ENCODE measurements around the gene KIF6. TPM values are rescaled to one million over a fixed set of nuclear protein-coding genes. Genes with fewer than 3 reads are reported as not detected.
"Not testable (repeated sequence)": the region's sequence is repeated elsewhere in the genome, so short reads cannot be mapped to it uniquely, and the experiment has no call there.

Gene KIF6
- total and polyA plus RNA-seq, 2 donors (not counting 1 experiment from before 2014, with no cell fraction given): not detected

DNA sequence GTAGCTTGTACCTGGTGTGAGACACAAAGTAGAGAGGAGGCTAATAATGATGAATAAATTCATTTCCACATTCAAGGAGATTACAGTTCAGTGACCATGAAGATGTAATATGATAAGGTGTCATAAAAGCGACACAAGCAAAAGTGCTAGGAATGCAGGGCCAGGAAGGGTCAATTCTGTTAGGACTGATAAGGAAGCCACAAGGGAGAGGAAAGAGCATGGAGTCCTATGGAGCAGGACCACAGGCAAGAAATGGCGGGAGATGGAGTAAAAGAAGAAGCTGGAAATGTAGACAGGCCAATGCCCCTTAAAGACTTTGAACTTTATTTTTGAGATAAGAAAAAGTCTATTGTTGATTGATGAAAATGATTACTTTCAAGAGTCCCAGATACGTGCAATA, 240.9 kb downstream of the KIF6 start:
- Histone ChIP-seq H3K4me2 (replicated peaks; ENCODE audit: low read depth, low read length, poor library complexity, severe bottlenecking) (no peak overlapping the region), H3K79me2 (ENCODE audit: control insufficient read depth, insufficient read depth, low read length) (no peaks in the 10 kb centered on the region), H3K9ac (ENCODE audit: low read length) (no peak overlapping the region), H3K27ac (ENCODE audit: low read length in 2 of 2) (no peak overlapping the region), H4K20me1 (ENCODE audit: control insufficient read depth, insufficient read depth, low read length, poor library complexity, severe bottlenecking) (no peaks in the 10 kb centered on the region), H3K36me3 (replicated peaks in 1 of 2; ENCODE audit: control extremely low read depth in 1 of 2, control insufficient read depth in 1 of 2, extremely low read depth in 1 of 2, insufficient read depth in 2 of 2, low read length in 1 of 2) (no peaks in the 10 kb centered on the region), H2AFZ (ENCODE audit: insufficient read depth, low read depth, low read length, poor library complexity, severe bottlenecking) (no peak overlapping the region), H3K27me3 (replicated peaks in 1 of 4; ENCODE audit: control extremely low read depth in 1 of 4, control insufficient read depth in 3 of 4, insufficient read depth in 4 of 4, low read length in 3 of 4) (peaks cover 0 to 8% (median 0%) of the 10 kb centered on the region in 4 experiments), H3K4me3 (ENCODE audit: control extremely low read depth in 1 of 5, extremely low read depth in 1 of 5, insufficient read depth in 1 of 5, low read depth in 2 of 5, low read length in 4 of 5) (no peak overlapping the region), H3K9me3 (ENCODE audit: control extremely low read depth in 1 of 3, control insufficient read depth in 2 of 3, insufficient read depth in 1 of 3, low read length in 2 of 3) (no peaks in the 10 kb centered on the region), H3K4me1 (ENCODE audit: control insufficient read depth in 2 of 2, insufficient read depth in 2 of 2, low read length in 2 of 2) (no peaks in the 10 kb centered on the region)
- TF ChIP-seq, protein P1, sequence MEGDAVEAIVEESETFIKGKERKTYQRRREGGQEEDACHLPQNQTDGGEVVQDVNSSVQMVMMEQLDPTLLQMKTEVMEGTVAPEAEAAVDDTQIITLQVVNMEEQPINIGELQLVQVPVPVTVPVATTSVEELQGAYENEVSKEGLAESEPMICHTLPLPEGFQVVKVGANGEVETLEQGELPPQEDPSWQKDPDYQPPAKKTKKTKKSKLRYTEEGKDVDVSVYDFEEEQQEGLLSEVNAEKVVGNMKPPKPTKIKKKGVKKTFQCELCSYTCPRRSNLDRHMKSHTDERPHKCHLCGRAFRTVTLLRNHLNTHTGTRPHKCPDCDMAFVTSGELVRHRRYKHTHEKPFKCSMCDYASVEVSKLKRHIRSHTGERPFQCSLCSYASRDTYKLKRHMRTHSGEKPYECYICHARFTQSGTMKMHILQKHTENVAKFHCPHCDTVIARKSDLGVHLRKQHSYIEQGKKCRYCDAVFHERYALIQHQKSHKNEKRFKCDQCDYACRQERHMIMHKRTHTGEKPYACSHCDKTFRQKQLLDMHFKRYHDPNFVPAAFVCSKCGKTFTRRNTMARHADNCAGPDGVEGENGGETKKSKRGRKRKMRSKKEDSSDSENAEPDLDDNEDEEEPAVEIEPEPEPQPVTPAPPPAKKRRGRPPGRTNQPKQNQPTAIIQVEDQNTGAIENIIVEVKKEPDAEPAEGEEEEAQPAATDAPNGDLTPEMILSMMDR (IDR thresholded peaks at IDR 0.05): no peak
- no peak for TF ChIP-seq EZH2 (IDR thresholded peaks at IDR 0.05; ENCODE audit: borderline replicate concordance, insufficient read depth, low read depth, low read length, poor library complexity, severe bottlenecking)
- WGBS (ENCODE audit: insufficient coverage): 88% methylated on average over 2 of the region's 3 CpGs
- Mint-ChIP-seq H3K4me1 (no peaks in the 10 kb centered on the region), H3K4me3 (no peak overlapping the region), H3K27me3 (peaks cover 39% of the 10 kb centered on the region), H3K9me3 (ENCODE audit: insufficient read depth) (no peaks in the 10 kb centered on the region), H3K27ac (no peak overlapping the region)
- intact Hi-C loops (cut with micrococcal nuclease): no loop called here
- DNase-seq (no peak), ATAC-seq (ENCODE audit: low read depth) (no peak)
- ChIA-PET CTCF (no interaction called here), POLR2A (no interaction called here)

DNA sequence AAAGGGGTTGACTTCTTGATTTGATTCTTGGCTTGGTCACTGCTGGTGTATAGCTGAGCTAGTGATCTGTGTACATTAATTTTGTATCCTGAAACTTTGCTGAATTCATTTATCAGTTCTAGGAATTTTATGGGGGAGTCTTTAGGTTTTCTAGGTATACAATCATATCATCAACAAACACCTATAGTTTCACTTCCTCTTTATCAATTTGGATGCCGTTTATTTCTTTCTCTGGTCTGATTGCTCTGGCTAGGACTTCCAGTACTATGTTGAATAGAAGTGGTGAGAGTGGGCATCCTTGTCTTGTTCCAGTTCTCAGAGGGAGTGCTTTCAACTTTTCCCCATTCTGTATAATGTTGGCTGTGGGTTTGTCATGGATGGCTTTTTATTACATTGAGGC, 245.4 kb downstream of the KIF6 start:
- H3K79me2 ChIP-seq (ENCODE audit: control insufficient read depth, insufficient read depth, low read length); ATAC-seq (ENCODE audit: low read depth); POLR2A ChIA-PET; H3K9me3 Mint-ChIP-seq (ENCODE audit: insufficient read depth); H3K4me3 ChIP-seq (ENCODE audit: control extremely low read depth in 1 of 5, extremely low read depth in 1 of 5, insufficient read depth in 1 of 5, low read depth in 2 of 5, low read length in 4 of 5); H3K27ac ChIP-seq (ENCODE audit: low read length in 2 of 2); H3K9ac ChIP-seq (ENCODE audit: low read length); CTCF ChIA-PET; H3K4me2 ChIP-seq (replicated peaks; ENCODE audit: low read depth, low read length, poor library complexity, severe bottlenecking); H3K27me3 ChIP-seq (replicated peaks in 1 of 4; ENCODE audit: control extremely low read depth in 1 of 4, control insufficient read depth in 3 of 4, insufficient read depth in 4 of 4, low read length in 3 of 4); H4K20me1 ChIP-seq (ENCODE audit: control insufficient read depth, insufficient read depth, low read length, poor library complexity, severe bottlenecking); H3K4me1 Mint-ChIP-seq; H3K4me1 ChIP-seq (ENCODE audit: control insufficient read depth in 2 of 2, insufficient read depth in 2 of 2, low read length in 2 of 2); H3K4me3 Mint-ChIP-seq; H3K9me3 ChIP-seq (ENCODE audit: control extremely low read depth in 1 of 3, control insufficient read depth in 2 of 3, insufficient read depth in 1 of 3, low read length in 2 of 3); H2AFZ ChIP-seq (ENCODE audit: insufficient read depth, low read depth, low read length, poor library complexity, severe bottlenecking); H3K36me3 ChIP-seq (replicated peaks in 1 of 2; ENCODE audit: control extremely low read depth in 1 of 2, control insufficient read depth in 1 of 2, extremely low read depth in 1 of 2, insufficient read depth in 2 of 2, low read length in 1 of 2); DNase-seq; intact Hi-C loops (cut with micrococcal nuclease); H3K27ac Mint-ChIP-seq: not testable (repeated sequence)
- H3K27me3 Mint-ChIP-seq: peaks cover 36% of the 10 kb centered on the region
- no CpG with 5 or more reads among the region's 1 CpG for WGBS (ENCODE audit: insufficient coverage)

All from B cell (primary cell).